HepG2 (cell line): Measurements from ENCODE around the gene NIPAL4. TPM values are rescaled to one million over a fixed set of nuclear protein-coding genes. Genes with fewer than 3 reads are reported as not detected.

Experiments
- ATAC-seq: fragments of 200-7000 bp; cut with Tn5 transposase; 3 replicates; pipeline ENCODE4 v1.9.1; 2020; ENCODE audit warnings: mild to moderate bottlenecking, moderate library complexity
- BruUV-seq: library from RNA; stranded (reverse); fragments of 400-500 nt; replicated peaks from 2 replicates; lab custom pipeline; 2021; lab: Mats Ljungman, UMichigan
- CTCF ChIA-PET: fragments of 300-600 bp; formaldehyde crosslinking; extraction: SDS; loops from one replicate; lab custom pipeline; 2021; ENCODE audit warnings: low total read pairs, inconsistent platforms, low intra/inter-chr PET ratio; lab: Yijun Ruan, JAX
- POLR2A ChIA-PET: fragments of 350-600 bp; sonication (Branson Sonifier 250); formaldehyde crosslinking; loops from one replicate; lab custom pipeline; 2020; ENCODE audit warnings: antibody characterized with exemption, inconsistent platforms; lab: Yijun Ruan, JAX
- DNase-seq: peaks from one replicate; pipeline ENCODE4 v3.0.0-alpha.2; 2015; ENCODE audit warnings: low spot score
- FAIRE-seq: peaks from 3 replicates; lab custom pipeline; 2011; peaks lifted over from hg19 to GRCh38; lab: Jason Lieb, UNC
- H2AFZ ChIP-seq: one replicate; pipeline ENCODE4 v1.6.1; 2011; ENCODE audit warnings: low read length, inconsistent platforms
- H3K27ac ChIP-seq: fragments of 300-600 bp; 3 replicates; pipeline ENCODE4 v1.8.0; 2011; ENCODE audit warnings: mixed run types, mild to moderate bottlenecking, mixed read lengths, low read length, inconsistent platforms; ENCODE audit not compliant: insufficient read depth; ENCODE audit errors: extremely low read length
- H3K27me3 ChIP-seq, 2 experiments: fragments of 200-600 bp in 1 of 2; 2 replicates in 1 of 2; 3 replicates in 1 of 2; pipeline versions ENCODE4 v1.6.0 to v1.8.0; 2011; ENCODE audit warnings: low read length in 2 of 2, mild to moderate bottlenecking in 2 of 2, moderate library complexity in 2 of 2, inconsistent platforms in 1 of 2; ENCODE audit not compliant: insufficient read depth in 2 of 2, control insufficient read depth in 1 of 2
- H3K36me3 ChIP-seq, 2 experiments: fragments of 200-600 bp in 1 of 2; replicated peaks in 1 of 2; 2 replicates in 1 of 2; 3 replicates in 1 of 2; pipeline versions ENCODE4 v1.5.1 to v1.8.0; 2011; ENCODE audit warnings: low read length in 2 of 2, inconsistent platforms in 1 of 2; ENCODE audit not compliant: insufficient read depth in 2 of 2, control insufficient read depth in 1 of 2
- H3K4me1 ChIP-seq: 2 replicates; pipeline ENCODE4 v1.5.1; 2012; ENCODE audit warnings: low read length, inconsistent platforms; ENCODE audit not compliant: insufficient read depth
- H3K4me2 ChIP-seq: 2 replicates; pipeline ENCODE4 v1.6.0; 2011; ENCODE audit warnings: low read depth, low read length, inconsistent platforms
- H3K4me3 ChIP-seq, 3 experiments: fragments of 200-600 bp in 1 of 3; sonication (generic), shearing (Covaris generic) in 1 of 3; replicated peaks in 1 of 3; 2 replicates each; pipeline ENCODE4 v1.5.1; 2011 to 2016; ENCODE audit warnings: low read length in 3 of 3, inconsistent platforms in 2 of 3, low read depth in 2 of 3, mild to moderate bottlenecking in 2 of 3, control low read depth in 1 of 3, mixed read lengths in 1 of 3; ENCODE audit not compliant: insufficient read depth in 1 of 3
- H3K79me2 ChIP-seq: one replicate; pipeline ENCODE4 v1.6.1; 2011; ENCODE audit warnings: low read length, inconsistent platforms; ENCODE audit not compliant: insufficient read depth
- H3K9ac ChIP-seq: 2 replicates; pipeline ENCODE4 v1.6.0; 2011; ENCODE audit warnings: mild to moderate bottlenecking, low read depth, low read length, inconsistent platforms; ENCODE audit not compliant: insufficient read depth
- H3K9me3 ChIP-seq: 2 replicates; pipeline ENCODE4 v1.5.1; 2012; ENCODE audit warnings: mild to moderate bottlenecking, low read length
- H4K20me1 ChIP-seq: 2 replicates; pipeline ENCODE4 v1.6.0; 2011; ENCODE audit warnings: inconsistent platforms, mild to moderate bottlenecking, low read length, moderate library complexity; ENCODE audit not compliant: insufficient read depth
- ATM ChIP-seq: fragments of 450-650 bp; IDR thresholded peaks from 2 replicates; pipeline ENCODE4 v1.7.1; 2017; ENCODE audit warnings: mild to moderate bottlenecking, borderline replicate concordance
- HIVEP1 ChIP-seq: sonication (generic); formaldehyde crosslinking; IDR thresholded peaks from 2 replicates; pipeline ENCODE4 v1.4.0; 2020; ENCODE audit warnings: mild to moderate bottlenecking, missing genetic modification reagents
- MAFF ChIP-seq: IDR thresholded peaks from 2 replicates; pipeline ENCODE4 v1.6.1; 2011; ENCODE audit warnings: low read depth, low read length, improper control_type of control experiment
- MAFK ChIP-seq, 2 experiments: IDR thresholded peaks in 1 of 2; conservative IDR thresholded peaks in 1 of 2; 2 replicates each; pipeline ENCODE4 v1.6.1; 2011; ENCODE audit warnings: improper control_type of control experiment in 2 of 2, low read length in 2 of 2
- ZNF143 ChIP-seq: sonication (generic); formaldehyde crosslinking; IDR thresholded peaks from 2 replicates; pipeline ENCODE4 v1.4.0; 2020; ENCODE audit warnings: missing genetic modification reagents
- ZNF768 ChIP-seq: sonication (generic); formaldehyde crosslinking; IDR thresholded peaks from 2 replicates; pipeline ENCODE4 v1.4.0; 2020; ENCODE audit warnings: missing genetic modification reagents
- WGBS: methylation state at CpG from one replicate; pipeline ENCODE4 v1.1.6; 2017; ENCODE audit warnings: low lambda C conversion rate; 5-methylcytosine and 5-hydroxymethylcytosine counted together
- in situ Hi-C: cut with HindIII; loops from 2 replicates; pipeline ENCODE4 v1.10.0; 2017; ENCODE audit warnings: low pct_unique_long_range_greater_than_20kb; ENCODE audit not compliant: extremely low pct_ligation_motif_present
- intact Hi-C: fragments of 100-400 bp; cut with micrococcal nuclease; formaldehyde crosslinking; loops from one replicate; pipeline ENCODE4 v1.10.0; 2022; ENCODE audit not compliant: unreplicated experiment
- polyA plus RNA-seq, 8 experiments: library from polyadenylated mRNA; depleted of rRNA in 3 of 8; stranded (reverse) in 7 of 8; unstranded in 1 of 8; fragments of >200 nt; fragmentation: Illumina TruSeq in 4 of 8; extraction: Trizol in 4 of 8; gene quantifications; 2 replicates each; pipeline versions ENCODE4 v1.2.1 to v1.2.3, GENCODE V29; 2011 to 2016; ENCODE audit warnings: low read depth in 4 of 8, missing spikeins in 1 of 8, mixed read lengths in 1 of 8; ENCODE audit not compliant: insufficient read depth in 1 of 8
- total RNA-seq, 5 experiments: library from RNA; depleted of rRNA; stranded (reverse); fragments of >200 nt; fragmentation: Illumina TruSeq; extraction: Trizol; gene quantifications; 2 replicates each; pipeline ENCODE4 v1.2.3, GENCODE V29; 2016; ENCODE audit warnings: low read depth in 1 of 5

Gene NIPAL4
- total and polyA plus RNA-seq, 2 of the 13 experiments (the other 11 are each of a cell fraction or from before 2014, with no cell fraction given): not detected

DNA sequence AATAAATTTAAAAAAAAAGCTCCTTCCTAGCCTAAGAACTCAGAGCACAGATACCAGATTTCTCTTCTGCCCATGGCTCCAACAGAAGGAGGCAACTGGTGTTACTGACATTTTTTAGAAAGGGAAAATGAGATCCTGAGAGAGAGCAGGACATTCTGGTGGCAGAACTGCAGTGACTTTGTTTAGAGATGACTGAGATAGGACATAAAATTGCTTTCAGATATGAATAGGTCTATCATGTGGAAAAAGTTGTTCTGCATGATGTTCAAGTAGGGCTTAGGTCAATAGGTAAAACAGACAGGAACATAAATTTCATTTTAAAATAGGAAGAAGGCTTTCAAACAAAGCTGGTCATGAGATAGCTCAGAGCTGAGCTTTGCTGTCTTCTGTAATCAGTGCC lies 49.6 kb downstream of the NIPAL4 start:
- intact Hi-C loops: no loop called here
- Histone ChIP-seq H3K79me2 (no peaks in the 10 kb centered on the region), H3K27me3 (no peaks in the 10 kb centered on the region), H2AFZ (no peak overlapping the region), H3K4me3 (no peak overlapping the region), H3K36me3 (no peaks in the 10 kb centered on the region), H3K27ac (no peak overlapping the region), H4K20me1 (no peaks in the 10 kb centered on the region), H3K4me2 (no peak overlapping the region), H3K4me1 (peaks cover 26% of the 10 kb centered on the region), H3K9ac (no peak overlapping the region), H3K9me3 (no peaks in the 10 kb centered on the region)
- POLR2A ChIA-PET: no interaction called here
- no peak for FAIRE-seq
- no peak for ATAC-seq
- in situ Hi-C loops: no loop called here
- DNase-seq: no peak
- TF ChIP-seq ZNF143 (no peak), ZNF768 (CRISPR knock-in tag) (no peak)
- CTCF ChIA-PET: no interaction called here
- BruUV-seq: no TSS peak

DNA sequence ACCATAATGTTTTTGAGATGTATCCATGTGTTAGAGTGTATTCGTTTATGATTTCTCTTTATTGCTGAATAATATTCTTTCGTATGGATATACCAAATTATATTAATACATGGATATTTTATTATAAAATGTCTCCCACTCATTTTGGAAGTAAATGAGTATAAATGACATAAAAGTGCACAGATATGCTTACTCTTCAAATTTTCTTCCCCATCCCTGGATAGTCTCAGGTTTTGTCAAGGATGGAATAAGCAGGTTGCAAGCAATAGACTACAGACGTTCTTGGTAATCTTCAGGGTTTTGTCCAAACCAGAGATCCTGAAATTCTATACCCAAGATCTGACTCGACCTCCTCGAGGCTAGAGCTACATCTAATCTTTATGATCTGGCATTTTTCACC lies 50.7 kb downstream of the NIPAL4 start:
- in situ Hi-C loops: no loop called here
- no peak for ATAC-seq
- Histone ChIP-seq H3K4me3 (no peak overlapping the region), H3K9ac (no peak overlapping the region), H3K4me1 (peaks cover 26% of the 10 kb centered on the region), H3K36me3 (no peaks in the 10 kb centered on the region), H3K4me2 (no peak overlapping the region), H4K20me1 (no peaks in the 10 kb centered on the region), H3K9me3 (no peaks in the 10 kb centered on the region), H2AFZ (no peak overlapping the region), H3K79me2 (no peaks in the 10 kb centered on the region), H3K27me3 (no peaks in the 10 kb centered on the region), H3K27ac (no peak overlapping the region)
- intact Hi-C loops: no loop called here
- no peak for FAIRE-seq
- ChIA-PET POLR2A (no interaction called here), CTCF (no interaction called here)
- WGBS: 83% methylated on average over 5 of the region's 5 CpGs
- BruUV-seq: no TSS peak
- DNase-seq: no peak
- no peak for TF ChIP-seq HIVEP1
- TF ChIP-seq MAFF: peak; percentile 52; the same call in 1 of the 2 replicates
- TF ChIP-seq ATM: no peak
- peak; percentile 52 to 57; a peak in 3 of 4 replicates for TF ChIP-seq MAFK (conservative IDR thresholded peaks at IDR 0.05 in 1 of 2, IDR thresholded peaks at IDR 0.05 in 1 of 2; ENCODE audit: low read length in 2 of 2)
